ENCODE measurements around the gene FAM219B. TPM values are rescaled to one million over a fixed set of nuclear protein-coding genes. Genes with fewer than 3 reads are reported as not detected.
A peak's percentile ranks its signal among the peaks of the same experiment; 100 is the strongest.

FAM219B gene
- total RNA-seq, 1 experiment from 2014 or later = 52.1 TPM

GRCh38 chr15:74872702-74873035 lies 34.0 kb downstream of the FAM219B start:
- DNase-seq = no peak
- Histone ChIP-seq H3K36me3 (replicated peaks; ENCODE audit: control insufficient read depth, insufficient read depth, low read length) (no peaks in the 10 kb centered on the region; the same call in 1 of the 2 replicates), H3K27me3 (ENCODE audit: control insufficient read depth, insufficient read depth, low read length) (no peaks in the 10 kb centered on the region), H3K4me3 (ENCODE audit: insufficient read depth, low read depth, low read length) (peak overlapping the region; percentile 83)

DNA sequence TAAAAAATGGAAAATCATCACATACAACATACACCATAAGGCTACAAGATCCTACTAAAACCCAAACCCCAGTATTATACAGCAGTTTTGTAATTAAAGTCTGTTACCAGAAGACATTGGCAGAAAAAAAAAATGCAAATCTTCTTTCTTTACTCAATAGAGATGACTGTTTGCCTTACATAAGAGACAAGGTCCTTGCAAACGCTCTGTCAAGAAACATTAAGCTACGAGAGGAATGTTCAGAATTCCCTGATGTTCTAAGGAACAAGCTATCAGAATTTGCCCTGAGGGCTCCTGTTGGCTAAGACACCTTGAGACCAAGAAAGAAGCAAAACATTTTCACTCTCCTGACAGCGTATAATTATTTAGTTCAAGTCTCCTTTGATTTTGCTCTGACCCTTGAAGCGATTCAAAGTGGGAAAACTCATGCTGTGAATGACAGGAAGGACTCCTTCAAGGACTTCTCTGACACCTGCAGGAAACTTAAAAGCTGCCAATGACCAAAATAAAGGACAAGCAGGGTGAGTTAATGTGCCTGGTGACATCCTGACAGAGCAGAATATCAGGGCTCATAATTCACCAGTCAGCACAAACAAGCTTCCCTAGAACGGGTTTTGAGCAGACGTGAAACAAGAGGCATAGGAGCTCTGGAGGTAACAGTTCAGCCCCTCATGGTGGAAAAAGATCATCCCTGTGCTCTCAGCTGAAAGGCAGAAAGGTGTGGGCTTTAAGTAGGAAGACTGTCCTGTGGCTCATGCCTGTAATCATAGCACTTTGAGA lies 36.0 kb downstream of the FAM219B start:
- H3K36me3 ChIP-seq (replicated peaks; ENCODE audit: control insufficient read depth, insufficient read depth, low read length) = no peaks in the 10 kb centered on the region; the same call in none of the 2 replicates
- H3K4me3 ChIP-seq (ENCODE audit: insufficient read depth, low read depth, low read length) = no peak overlapping the region
- no peaks in the 10 kb centered on the region for H3K27me3 ChIP-seq (ENCODE audit: control insufficient read depth, insufficient read depth, low read length)
- no peak for DNase-seq

DNA sequence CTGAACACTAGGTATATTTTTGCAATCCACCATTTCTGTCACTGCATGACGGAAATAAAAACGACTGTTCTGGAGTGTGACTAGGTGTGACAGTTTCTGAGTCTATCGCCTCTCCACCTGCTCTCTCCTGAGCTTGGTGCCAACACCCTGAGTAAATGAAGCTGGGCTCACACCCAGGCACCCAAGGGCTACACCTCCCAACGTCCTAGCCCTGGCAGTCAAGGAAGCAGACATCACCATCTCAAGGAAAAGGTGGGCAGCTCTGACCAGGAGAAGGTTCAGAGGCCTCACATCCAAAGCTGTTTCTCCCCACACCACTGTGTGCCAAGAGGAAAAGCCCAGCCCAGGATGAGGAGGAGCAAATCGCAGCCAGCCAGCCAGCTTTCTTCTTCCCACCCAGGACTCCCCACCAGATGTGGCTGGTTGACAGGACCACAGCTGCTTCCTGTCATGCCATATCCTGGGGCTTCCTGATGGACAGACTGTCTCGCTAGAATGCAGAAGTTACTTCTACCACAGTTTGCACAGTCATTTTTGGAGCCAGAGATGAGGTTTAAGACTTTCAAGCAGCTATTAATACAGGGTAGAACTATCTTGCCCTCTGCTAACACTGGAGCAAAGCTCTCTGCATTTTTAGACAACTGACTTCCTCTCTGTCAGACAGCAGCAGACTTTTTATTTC lies 36.8 kb downstream of the FAM219B start:
- no peak for DNase-seq

GRCh38 chr15:74869372-74869725 lies 37.3 kb downstream of the FAM219B start:
- Histone ChIP-seq H3K4me3 (ENCODE audit: insufficient read depth, low read depth, low read length) (no peak overlapping the region), H3K36me3 (replicated peaks; ENCODE audit: control insufficient read depth, insufficient read depth, low read length) (no peaks in the 10 kb centered on the region; the same call in none of the 2 replicates), H3K27me3 (ENCODE audit: control insufficient read depth, insufficient read depth, low read length) (no peaks in the 10 kb centered on the region)
- DNase-seq = no peak

More for the DNA sequence above, 36.8 kb downstream of the FAM219B start:
- Histone ChIP-seq H3K4me3 (ENCODE audit: insufficient read depth, low read depth, low read length) (no peak overlapping the region), H3K36me3 (replicated peaks; ENCODE audit: control insufficient read depth, insufficient read depth, low read length) (no peaks in the 10 kb centered on the region; the same call in none of the 2 replicates), H3K27me3 (ENCODE audit: control insufficient read depth, insufficient read depth, low read length) (no peaks in the 10 kb centered on the region)

DNA sequence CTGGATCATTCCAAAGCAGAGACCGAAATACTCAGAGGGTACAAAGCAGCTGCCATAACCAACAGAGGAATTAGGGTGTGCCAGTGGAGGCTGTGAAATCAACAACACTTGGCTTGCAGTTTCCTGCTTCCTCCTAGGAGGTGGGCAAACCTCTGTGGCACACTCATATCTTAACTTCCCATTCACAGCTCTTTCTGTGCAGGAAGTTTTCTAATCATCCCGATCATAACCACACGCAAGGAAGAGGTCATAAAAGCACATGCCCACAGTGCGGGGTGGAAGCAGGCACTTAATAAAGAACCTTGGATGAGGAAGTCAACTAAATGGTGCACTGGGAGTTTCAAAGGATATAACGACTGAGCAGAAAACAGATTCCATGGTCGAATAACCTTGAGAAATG lies 38.6 kb downstream of the FAM219B start:
- Histone ChIP-seq H3K36me3 (replicated peaks; ENCODE audit: control insufficient read depth, insufficient read depth, low read length) (no peaks in the 10 kb centered on the region; the same call in none of the 2 replicates), H3K4me3 (ENCODE audit: insufficient read depth, low read depth, low read length) (no peak overlapping the region), H3K27me3 (ENCODE audit: control insufficient read depth, insufficient read depth, low read length) (no peaks in the 10 kb centered on the region)
- DNase-seq = no peak

GRCh38 chr15:74867466-74868038 lies 39.1 kb downstream of the FAM219B start:
- Histone ChIP-seq H3K4me3 (ENCODE audit: insufficient read depth, low read depth, low read length) (no peak overlapping the region), H3K36me3 (replicated peaks; ENCODE audit: control insufficient read depth, insufficient read depth, low read length) (no peaks in the 10 kb centered on the region; the same call in none of the 2 replicates), H3K27me3 (ENCODE audit: control insufficient read depth, insufficient read depth, low read length) (no peaks in the 10 kb centered on the region)
- DNase-seq = no peak

DNA sequence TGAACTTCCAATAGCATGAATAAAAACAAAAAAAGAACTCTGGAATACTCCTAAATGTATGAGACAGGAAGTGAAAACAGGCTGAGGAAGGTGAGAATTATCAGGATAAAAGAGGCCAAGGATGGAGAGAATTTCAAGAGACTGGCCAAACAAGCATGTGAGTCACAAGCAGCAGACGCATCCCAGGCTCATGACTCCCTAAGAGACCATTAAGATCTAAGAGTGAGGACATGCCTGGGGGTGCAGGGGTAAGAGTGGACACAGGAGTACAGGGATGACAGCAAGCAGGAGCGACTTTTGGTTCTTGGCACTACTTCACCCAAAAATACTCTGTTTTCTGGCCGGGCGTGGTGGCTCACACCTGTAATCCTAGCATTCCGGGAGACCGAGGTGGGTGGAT lies 40.6 kb downstream of the FAM219B start:
- no peaks in the 10 kb centered on the region for H3K27me3 ChIP-seq (ENCODE audit: control insufficient read depth, insufficient read depth, low read length)
- H3K4me3 ChIP-seq (ENCODE audit: insufficient read depth, low read depth, low read length) = no peak overlapping the region
- DNase-seq = no peak

DNA sequence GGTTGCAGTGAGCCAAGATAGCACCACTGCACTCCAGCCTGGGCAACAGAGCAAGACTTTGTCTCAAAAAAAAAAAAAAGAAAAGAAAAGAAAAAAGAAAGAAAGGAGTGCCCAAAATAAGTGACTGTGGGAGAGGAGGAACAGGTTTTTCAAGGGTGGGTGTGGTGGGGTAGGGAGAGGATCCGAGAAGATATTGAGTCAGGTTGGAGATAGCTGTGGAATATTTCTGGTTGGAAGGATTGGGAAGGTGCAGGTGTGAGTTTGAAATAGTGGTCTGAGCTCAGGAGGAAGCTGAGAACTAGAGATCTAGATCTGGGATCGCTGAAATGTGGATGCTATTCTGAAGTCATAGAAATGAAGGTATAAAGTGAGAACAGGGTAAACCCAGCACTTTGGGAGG lies 41.3 kb downstream of the FAM219B start:
- no peaks in the 10 kb centered on the region; the same call in none of the 2 replicates for H3K36me3 ChIP-seq (replicated peaks; ENCODE audit: control insufficient read depth, insufficient read depth, low read length)
- no peaks in the 10 kb centered on the region for H3K27me3 ChIP-seq (ENCODE audit: control insufficient read depth, insufficient read depth, low read length)
- no peak for DNase-seq
- H3K4me3 ChIP-seq (ENCODE audit: insufficient read depth, low read depth, low read length) = no peak overlapping the region

More for the DNA sequence above, 40.6 kb downstream of the FAM219B start:
- H3K36me3 ChIP-seq (replicated peaks; ENCODE audit: control insufficient read depth, insufficient read depth, low read length) = no peaks in the 10 kb centered on the region; the same call in none of the 2 replicates

DNA sequence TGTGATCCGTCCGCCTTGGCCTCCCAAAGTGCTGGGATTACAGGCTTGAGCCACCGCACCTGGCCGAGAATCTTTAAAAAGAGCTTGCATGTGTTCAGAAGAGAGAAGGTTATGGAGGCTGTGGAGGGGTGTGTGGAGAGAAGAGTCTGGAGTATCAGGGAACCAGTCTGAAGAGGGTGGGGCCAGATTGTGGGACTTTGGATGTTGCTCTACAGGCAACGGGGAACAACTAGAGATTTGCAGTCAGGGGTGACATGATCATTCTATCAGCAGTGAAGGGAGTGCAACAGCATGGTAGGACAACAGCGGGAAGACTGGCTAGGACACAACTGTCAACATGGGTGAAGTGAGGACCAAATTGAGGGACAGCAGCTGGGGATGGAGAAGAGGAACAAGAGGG lies 42.4 kb downstream of the FAM219B start:
- H3K27me3 ChIP-seq (ENCODE audit: control insufficient read depth, insufficient read depth, low read length) = no peaks in the 10 kb centered on the region
- H3K36me3 ChIP-seq (replicated peaks; ENCODE audit: control insufficient read depth, insufficient read depth, low read length) = no peaks in the 10 kb centered on the region; the same call in none of the 2 replicates
- no peak overlapping the region for H3K4me3 ChIP-seq (ENCODE audit: insufficient read depth, low read depth, low read length)
- no peak for DNase-seq

GRCh38 chr15:74863239-74864056 lies 43.2 kb downstream of the FAM219B start:
- Histone ChIP-seq H3K27me3 (ENCODE audit: control insufficient read depth, insufficient read depth, low read length) (no peaks in the 10 kb centered on the region), H3K4me3 (ENCODE audit: insufficient read depth, low read depth, low read length) (no peak overlapping the region), H3K36me3 (replicated peaks; ENCODE audit: control insufficient read depth, insufficient read depth, low read length) (no peaks in the 10 kb centered on the region; the same call in none of the 2 replicates)
- no peak for DNase-seq

DNA sequence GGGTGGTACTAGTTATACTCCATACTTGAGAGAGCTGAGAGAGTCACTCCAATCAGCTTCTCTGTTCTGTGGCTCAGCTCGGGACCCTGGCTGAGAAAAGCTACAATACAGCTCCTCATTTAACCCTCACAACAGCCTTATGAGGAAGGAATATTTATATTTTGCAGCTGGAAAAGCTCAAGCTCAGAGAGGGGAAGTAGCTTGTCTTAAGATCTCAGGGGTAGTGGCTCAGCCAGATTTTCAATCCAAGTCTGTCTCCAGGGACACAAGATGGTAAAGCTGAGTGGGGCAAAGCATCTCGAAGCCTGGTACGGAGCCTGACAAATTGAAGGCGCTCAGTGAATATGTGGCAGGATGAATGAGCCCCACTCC lies 48.3 kb downstream of the FAM219B start:
- Histone ChIP-seq H3K36me3 (replicated peaks; ENCODE audit: control insufficient read depth, insufficient read depth, low read length) (peaks cover 3% of the 10 kb centered on the region), H3K4me3 (ENCODE audit: insufficient read depth, low read depth, low read length) (no peak overlapping the region), H3K27me3 (ENCODE audit: control insufficient read depth, insufficient read depth, low read length) (no peaks in the 10 kb centered on the region)
- no peak for DNase-seq

- no peak for DNase-seq
- Histone ChIP-seq H3K36me3 (replicated peaks; ENCODE audit: control insufficient read depth, insufficient read depth, low read length) (peaks cover 5% of the 10 kb centered on the region), H3K27me3 (ENCODE audit: control insufficient read depth, insufficient read depth, low read length) (no peaks in the 10 kb centered on the region), H3K4me3 (ENCODE audit: insufficient read depth, low read depth, low read length) (no peak overlapping the region)
Measured at GRCh38 chr15:74857671-74858368, 48.8 kb downstream of the FAM219B start.

DNA sequence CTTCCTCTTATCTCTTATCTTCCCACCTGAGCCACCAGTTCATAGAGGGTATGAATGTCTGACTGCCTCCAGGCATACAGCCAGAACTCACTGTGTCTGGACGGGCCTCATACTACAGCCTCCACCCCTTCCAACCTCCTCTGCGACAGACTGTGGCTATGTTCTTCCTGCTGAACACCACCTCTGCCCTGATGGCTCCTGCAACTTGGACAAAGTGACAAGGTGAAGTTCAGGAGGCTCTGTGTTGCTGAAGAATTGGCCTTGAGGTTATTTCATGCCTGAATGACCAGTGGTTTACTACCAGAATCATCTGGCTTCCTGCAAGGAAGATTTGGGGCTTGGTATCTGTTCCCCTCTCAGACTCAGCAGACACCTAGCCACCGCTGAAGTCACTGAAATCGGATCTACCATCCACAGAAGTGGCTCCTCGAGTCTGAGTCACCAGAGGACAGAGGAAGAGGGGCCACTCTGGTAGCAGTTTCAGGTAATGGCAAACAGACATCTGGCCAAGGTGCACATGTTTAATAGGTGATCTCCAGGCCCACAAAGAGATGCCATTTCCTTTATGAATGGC lies 49.5 kb downstream of the FAM219B start:
- H3K36me3 ChIP-seq (replicated peaks; ENCODE audit: control insufficient read depth, insufficient read depth, low read length) = peaks cover 8% of the 10 kb centered on the region
- no peak for DNase-seq
- H3K4me3 ChIP-seq (ENCODE audit: insufficient read depth, low read depth, low read length) = no peak overlapping the region
- no peaks in the 10 kb centered on the region for H3K27me3 ChIP-seq (ENCODE audit: control insufficient read depth, insufficient read depth, low read length)

DNA sequence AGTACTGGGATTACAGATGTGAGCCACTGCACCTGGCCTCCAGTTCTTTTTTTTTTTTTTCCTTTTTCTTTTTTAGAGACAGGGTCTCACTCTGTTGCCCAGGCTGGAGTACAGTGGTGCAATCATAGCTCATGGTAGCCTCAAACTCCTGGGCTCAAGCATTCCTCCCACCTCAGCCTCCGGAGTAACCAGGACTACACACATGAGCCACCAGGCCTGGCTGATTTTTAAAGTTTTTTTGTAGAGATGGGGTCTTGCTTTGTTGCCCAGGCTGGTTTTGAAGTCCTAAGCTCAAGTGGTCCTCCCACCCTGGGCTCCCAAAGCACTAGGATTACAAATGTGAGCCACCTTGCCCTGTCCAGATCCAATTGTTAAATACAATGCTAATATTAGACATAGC lies 50.1 kb downstream of the FAM219B start:
- Histone ChIP-seq H3K4me3 (ENCODE audit: insufficient read depth, low read depth, low read length) (no peak overlapping the region), H3K27me3 (ENCODE audit: control insufficient read depth, insufficient read depth, low read length) (no peaks in the 10 kb centered on the region), H3K36me3 (replicated peaks; ENCODE audit: control insufficient read depth, insufficient read depth, low read length) (peaks cover 14% of the 10 kb centered on the region)
- no peak for DNase-seq
